GM12872 (cell line): ENCODE data around the gene CD164.

ENCODE experiments used
- CTCF ChIP-seq: IDR thresholded peaks from 3 replicates; pipeline ENCODE4 v1.5.1; 2011; ENCODE audit warnings: low read depth, mild to moderate bottlenecking, low read length, moderate library complexity; ENCODE audit not compliant: insufficient read depth

The CD164 gene

DNA sequence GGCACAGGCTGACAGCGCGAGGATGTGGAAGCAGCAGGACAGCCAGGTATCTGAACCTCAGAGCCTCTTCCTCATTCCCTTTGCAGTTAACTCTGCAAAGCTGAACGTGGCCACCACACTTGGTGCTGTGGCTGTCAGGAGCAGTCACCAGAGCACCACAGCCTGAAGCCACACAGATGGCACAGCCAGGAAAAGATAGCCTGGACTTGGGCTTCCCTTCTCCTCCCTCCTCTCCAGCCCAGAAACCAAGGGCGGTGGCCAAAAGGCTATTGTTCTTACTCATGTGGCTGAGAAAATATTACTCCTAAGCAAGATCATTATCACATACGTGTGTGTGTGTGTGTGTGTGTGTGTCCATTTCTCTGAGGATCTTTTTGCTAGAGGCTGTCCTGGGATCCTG is 39.8 kb downstream of the CD164 start:
- no peak for TF ChIP-seq CTCF

GRCh38 chr6:109340811-109341210 is 41.5 kb downstream of the CD164 start:
- TF ChIP-seq CTCF: no peak

GRCh38 chr6:109339906-109340678 is 42.2 kb downstream of the CD164 start:
- TF ChIP-seq CTCF: no peak

DNA sequence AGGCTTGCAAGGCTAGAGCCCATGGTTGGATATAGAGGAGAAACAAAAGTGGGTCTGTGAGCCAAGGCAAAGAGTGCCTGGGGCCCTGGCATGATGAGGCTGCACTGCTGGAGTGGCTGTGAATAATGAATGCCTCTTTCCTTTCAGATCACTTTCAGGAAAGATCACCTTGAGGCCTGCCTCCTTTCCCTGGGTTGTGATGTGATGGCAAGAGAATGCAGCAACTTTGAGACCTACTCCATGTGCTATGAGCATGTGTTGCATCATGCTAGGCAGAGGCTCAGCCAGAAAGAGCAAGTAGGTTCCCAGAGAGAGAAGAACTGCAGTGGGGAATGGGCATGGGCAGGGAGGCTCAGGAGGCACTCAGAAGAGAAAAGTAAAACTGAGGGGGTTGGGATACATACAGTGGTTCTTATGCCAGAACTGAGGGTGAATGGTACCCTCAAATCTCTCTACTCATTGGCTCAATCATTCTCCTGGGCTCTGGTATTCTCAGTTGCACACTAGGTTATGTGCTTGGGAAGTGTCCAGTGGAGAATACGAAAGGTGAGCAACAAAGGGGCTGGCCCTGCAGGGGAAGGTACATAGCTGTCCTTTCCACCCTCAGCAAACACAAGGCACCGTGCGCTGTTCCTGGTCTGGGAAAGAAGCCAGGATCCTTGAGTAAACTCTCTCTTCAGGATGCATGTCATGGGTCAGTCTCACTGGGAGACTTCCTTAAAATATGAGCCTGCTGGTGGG is 45.9 kb downstream of the CD164 start:
- TF ChIP-seq CTCF: no peak

GRCh38 chr6:109332748-109333147 is 49.5 kb downstream of the CD164 start:
- TF ChIP-seq CTCF: no peak

- TF ChIP-seq CTCF: no peak
Measured at GRCh38 chr6:109331081-109331480, 51.2 kb downstream of the CD164 start.

DNA sequence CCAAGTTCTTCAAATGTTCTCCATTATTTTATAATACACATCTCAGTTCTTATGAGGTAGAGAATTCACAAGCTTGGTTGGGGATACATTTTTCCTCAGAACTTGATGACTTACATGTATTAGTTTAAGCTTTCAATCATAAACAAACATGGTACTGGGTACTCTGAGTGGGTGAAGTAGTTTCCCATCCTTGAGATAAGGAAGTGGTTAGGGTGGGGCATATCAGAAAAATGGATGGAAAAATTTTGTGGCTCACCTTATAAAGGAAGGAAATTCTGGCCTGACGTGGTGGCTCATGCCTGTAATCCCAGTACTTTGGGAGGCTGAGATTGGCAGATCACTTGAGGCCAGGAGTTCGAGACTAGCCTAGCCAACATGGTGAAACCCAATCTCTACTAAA is 52.0 kb downstream of the CD164 start:
- no peak for TF ChIP-seq CTCF
